ENCODE measurements around the gene SLC8A1.

The SLC8A1 gene

GRCh38 chr2:40419364-40419762 lies 32.5 kb downstream of the SLC8A1 start:
- no peak for DNase-seq

- DNase-seq: no peak
Measured at GRCh38 chr2:40418614-40419363, 33.1 kb downstream of the SLC8A1 start.

GRCh38 chr2:40416486-40416885 lies 35.4 kb downstream of the SLC8A1 start:
- DNase-seq: no peak

GRCh38 chr2:40415391-40415790 lies 36.5 kb downstream of the SLC8A1 start:
- DNase-seq: no peak

GRCh38 chr2:40412456-40412855 lies 39.4 kb downstream of the SLC8A1 start:
- no peak for DNase-seq

- DNase-seq: no peak
Measured at GRCh38 chr2:40410695-40411094, 41.2 kb downstream of the SLC8A1 start.

GRCh38 chr2:40409734-40410133 lies 42.2 kb downstream of the SLC8A1 start:
- no peak for DNase-seq

- no peak for DNase-seq
Measured at GRCh38 chr2:40406485-40407289, 45.2 kb downstream of the SLC8A1 start.

- no peak for DNase-seq
Measured at GRCh38 chr2:40405465-40405864, 46.4 kb downstream of the SLC8A1 start.

GRCh38 chr2:40404517-40404916 lies 47.4 kb downstream of the SLC8A1 start:
- no peak for DNase-seq

GRCh38 chr2:40403233-40403836 lies 48.6 kb downstream of the SLC8A1 start:
- DNase-seq: no peak

GRCh38 chr2:40401896-40402295 lies 50.0 kb downstream of the SLC8A1 start:
- no peak for DNase-seq

- DNase-seq: no peak
Measured at GRCh38 chr2:40400336-40400953, 51.4 kb downstream of the SLC8A1 start.

- DNase-seq: no peak
Measured at GRCh38 chr2:40397765-40398164, 54.1 kb downstream of the SLC8A1 start.

- DNase-seq: no peak
Measured at GRCh38 chr2:40396124-40396523, 55.8 kb downstream of the SLC8A1 start.

GRCh38 chr2:40395169-40396073 lies 56.5 kb downstream of the SLC8A1 start:
- no peak for DNase-seq

- no peak for DNase-seq
Measured at GRCh38 chr2:40394597-40394996, 57.3 kb downstream of the SLC8A1 start.

- DNase-seq: no peak
Measured at GRCh38 chr2:40394031-40394430, 57.9 kb downstream of the SLC8A1 start.

GRCh38 chr2:40388161-40388560 lies 63.7 kb downstream of the SLC8A1 start:
- no peak for DNase-seq

GRCh38 chr2:40386177-40386576 lies 65.7 kb downstream of the SLC8A1 start:
- DNase-seq: no peak

- DNase-seq: no peak
Measured at GRCh38 chr2:40384714-40385113, 67.2 kb downstream of the SLC8A1 start.

- no peak for DNase-seq
Measured at GRCh38 chr2:40384233-40384632, 67.7 kb downstream of the SLC8A1 start.

All from CD4-positive, alpha-beta T cell treated with Interleukin-15 for 1 hour (primary cell).